ENCODE results near the gene STRIP2.

STRIP2 gene

DNA sequence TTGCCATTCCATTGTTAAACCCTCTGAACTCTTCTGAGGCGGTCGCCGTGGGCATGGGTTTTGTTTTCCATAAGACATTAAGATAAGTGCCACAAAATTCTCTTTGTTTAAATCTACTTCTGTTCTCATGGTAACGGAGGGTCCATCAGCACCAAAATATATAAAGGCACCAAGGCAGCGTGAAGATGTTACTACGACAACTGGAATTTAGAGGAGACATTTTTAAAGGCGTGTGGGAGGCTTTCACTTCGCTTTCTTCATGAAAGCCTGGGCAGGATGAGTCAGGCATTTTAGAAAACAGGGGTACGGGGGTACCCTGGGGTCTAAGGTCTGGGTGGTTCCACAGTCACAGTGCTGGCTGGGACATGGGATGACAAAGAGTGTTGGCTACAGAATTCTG is 102.1 kb downstream of the STRIP2 start:
- no peak for TF ChIP-seq CTCF (IDR thresholded peaks at IDR 0.05; ENCODE audit: low read length, missing control alignments)
- no peak overlapping the region for H3K4me3 ChIP-seq (replicated peaks; ENCODE audit: low read depth, low read length)
- DNase-seq (ENCODE audit: low read depth) = no peak
